H1 (cell line): ENCODE measurements around the gene SH2D7. TPM values are rescaled to one million over a fixed set of nuclear protein-coding genes. Genes with fewer than 3 reads are reported as not detected.

ENCODE experiments used
- CTCF ChIA-PET: fragments of 300-600 bp; sonication (Branson Sonifier 250); formaldehyde crosslinking; loops from one replicate; lab custom pipeline; 2021; ENCODE audit not compliant: partially characterized antibody; lab: Charles Lee
- POLR2A ChIA-PET: fragments of 300-600 bp; sonication (Branson Sonifier 250); formaldehyde crosslinking; loops from one replicate; lab custom pipeline; 2021; ENCODE audit warnings: inconsistent platforms; ENCODE audit not compliant: partially characterized antibody; lab: Charles Lee
- DNase-seq, 2 experiments: peaks; one replicate each; pipeline versions ENCODE4 v3.0.0 to v3.0.0-alpha.2; 2010 to 2022; ENCODE audit warnings: low spot score in 2 of 2, low read depth in 1 of 2, mixed read lengths in 1 of 2
- FAIRE-seq: peaks from 2 replicates; lab custom pipeline; 2011; peaks lifted over from hg19 to GRCh38; lab: Jason Lieb, UNC
- H2AFZ ChIP-seq: 2 replicates; pipeline ENCODE4 v1.8.1; 2012; ENCODE audit warnings: low read length, inconsistent platforms
- H2AK5ac ChIP-seq: 2 replicates; pipeline ENCODE4 v1.6.1; 2013; ENCODE audit warnings: low read depth, low read length
- H2BK120ac ChIP-seq: replicated peaks from 2 replicates; pipeline ENCODE3; 2013; ENCODE audit warnings: low read depth, low read length, inconsistent platforms
- H2BK12ac ChIP-seq: 2 replicates; pipeline ENCODE4 v1.6.1; 2013; ENCODE audit warnings: low read depth, low read length
- H2BK15ac ChIP-seq: 2 replicates; pipeline ENCODE4 v1.6.1; 2013; ENCODE audit warnings: low read length
- H2BK20ac ChIP-seq: 2 replicates; pipeline ENCODE4 v1.6.1; 2013; ENCODE audit warnings: low read length
- H2BK5ac ChIP-seq: 2 replicates; pipeline ENCODE4 v1.6.1; 2013; ENCODE audit warnings: low read depth, low read length
- H3K14ac ChIP-seq: 2 replicates; pipeline ENCODE4 v1.6.1; 2013; ENCODE audit warnings: inconsistent platforms; ENCODE audit not compliant: insufficient read length
- H3K18ac ChIP-seq: 2 replicates; pipeline ENCODE4 v1.6.1; 2013; ENCODE audit warnings: low read length; ENCODE audit errors: extremely low read depth
- H3K23ac ChIP-seq: 2 replicates; pipeline ENCODE4 v1.6.1; 2013; ENCODE audit warnings: inconsistent platforms; ENCODE audit not compliant: insufficient read length
- H3K23me2 ChIP-seq: 2 replicates; pipeline ENCODE4 v1.6.1; 2013; ENCODE audit warnings: low read depth, low read length
- H3K27ac ChIP-seq: 2 replicates; pipeline ENCODE4 v1.6.1; 2011; ENCODE audit warnings: low read depth, low read length, inconsistent platforms
- H3K27me3 ChIP-seq, 4 experiments: replicated peaks in 1 of 4; 1 replicate in 1 of 4; 2 replicates in 3 of 4; pipeline versions ENCODE4 v1.6.1 to v1.8.1; 2011 to 2013; ENCODE audit warnings: low read length in 3 of 4, mild to moderate bottlenecking in 3 of 4, inconsistent platforms in 2 of 4, mixed read lengths in 2 of 4, moderate library complexity in 1 of 4; ENCODE audit not compliant: control insufficient read depth in 3 of 4, insufficient read depth in 3 of 4; ENCODE audit errors: extremely low read depth in 1 of 4
- H3K36me3 ChIP-seq, 4 experiments: 2 replicates each; pipeline versions ENCODE4 v1.6.1 to v1.8.1; 2011 to 2013; ENCODE audit warnings: mild to moderate bottlenecking in 4 of 4, low read length in 3 of 4, moderate library complexity in 2 of 4, control low read depth in 1 of 4, inconsistent platforms in 1 of 4; ENCODE audit not compliant: insufficient read depth in 4 of 4, control insufficient read depth in 2 of 4
- H3K4ac ChIP-seq: replicated peaks from 2 replicates; pipeline ENCODE3; 2013; ENCODE audit warnings: low read length, low read depth, mixed read lengths, inconsistent platforms; ENCODE audit not compliant: insufficient read length
- H3K4me1 ChIP-seq, 4 experiments: replicated peaks in 1 of 4; 1 replicate in 1 of 4; 2 replicates in 3 of 4; pipeline versions ENCODE4 v1.6.1 to v1.8.1; 2011 to 2013; ENCODE audit warnings: low read length in 3 of 4, inconsistent platforms in 2 of 4, mixed read lengths in 1 of 4; ENCODE audit not compliant: insufficient read depth in 4 of 4, control insufficient read depth in 3 of 4
- H3K4me2 ChIP-seq, 2 experiments: 2 replicates each; pipeline versions ENCODE4 v1.6.1 to v1.8.1; 2011 to 2013; ENCODE audit warnings: low read depth in 2 of 2, low read length in 2 of 2, control low read depth in 1 of 2, inconsistent platforms in 1 of 2, mild to moderate bottlenecking in 1 of 2; ENCODE audit not compliant: insufficient read depth in 1 of 2
- H3K4me3 ChIP-seq, 4 experiments: fragments of 200-600, 300-600 bp in 1 of 4; sonication (generic), shearing (Covaris generic), sonication (Bioruptor Twin) in 1 of 4; 2 replicates each; pipeline versions ENCODE4 v1.5.1 to v1.8.1; 2011 to 2016; ENCODE audit warnings: low read length in 4 of 4, low read depth in 3 of 4, control low read depth in 2 of 4, inconsistent platforms in 2 of 4, mild to moderate bottlenecking in 2 of 4, mixed read lengths in 1 of 4, moderate library complexity in 1 of 4; ENCODE audit not compliant: insufficient read depth in 2 of 4; ENCODE audit errors: extremely low read depth in 1 of 4
- H3K56ac ChIP-seq: replicated peaks from 2 replicates; pipeline ENCODE3; 2013; ENCODE audit warnings: low read depth, mild to moderate bottlenecking, mixed read lengths, low read length, inconsistent platforms; ENCODE audit not compliant: insufficient read length
- H3K79me1 ChIP-seq: 2 replicates; pipeline ENCODE4 v1.6.1; 2013; ENCODE audit warnings: low read depth, low read length, control low read depth
- H3K79me2 ChIP-seq, 2 experiments: 2 replicates each; pipeline versions ENCODE4 v1.6.1 to v1.8.1; 2012 to 2013; ENCODE audit warnings: low read length in 2 of 2, mild to moderate bottlenecking in 2 of 2, inconsistent platforms in 1 of 2; ENCODE audit not compliant: insufficient read depth in 2 of 2, control insufficient read depth in 1 of 2
- H3K9ac ChIP-seq, 4 experiments: replicated peaks in 1 of 4; 1 replicate in 1 of 4; 2 replicates in 3 of 4; pipeline versions ENCODE4 v1.6.1 to v1.8.1; 2011 to 2013; ENCODE audit warnings: low read depth in 3 of 4, low read length in 3 of 4, control low read depth in 2 of 4, mild to moderate bottlenecking in 2 of 4, moderate library complexity in 2 of 4, inconsistent platforms in 1 of 4; ENCODE audit errors: extremely low read depth in 1 of 4
- H3K9me3 ChIP-seq, 2 experiments: 2 replicates each; pipeline versions ENCODE4 v1.6.1 to v1.8.1; 2012 to 2013; ENCODE audit warnings: mild to moderate bottlenecking in 2 of 2, moderate library complexity in 2 of 2, control low read depth in 1 of 2, inconsistent platforms in 1 of 2, low read depth in 1 of 2, low read length in 1 of 2, mixed read lengths in 1 of 2; ENCODE audit not compliant: insufficient read depth in 2 of 2
- H4K20me1 ChIP-seq, 2 experiments: replicated peaks in 1 of 2; 2 replicates each; pipeline versions ENCODE3 to v1.8.1; 2011 to 2013; ENCODE audit warnings: inconsistent platforms in 2 of 2, low read length in 2 of 2, mild to moderate bottlenecking in 1 of 2; ENCODE audit not compliant: insufficient read depth in 2 of 2, control insufficient read depth in 1 of 2
- H4K5ac ChIP-seq: 2 replicates; pipeline ENCODE4 v1.6.1; 2013; ENCODE audit warnings: low read length, low read depth, mixed read lengths, inconsistent platforms; ENCODE audit not compliant: insufficient read length
- H4K8ac ChIP-seq: 2 replicates; pipeline ENCODE4 v1.8.0; 2013; ENCODE audit warnings: mild to moderate bottlenecking, moderate library complexity, low read length, inconsistent platforms; ENCODE audit not compliant: insufficient read depth; ENCODE audit errors: extremely low read depth
- H4K91ac ChIP-seq: replicated peaks from 2 replicates; pipeline ENCODE3; 2013; ENCODE audit warnings: low read length, mixed read lengths, inconsistent platforms; ENCODE audit not compliant: insufficient read length
- ASH2L ChIP-seq: fragments of 200-600, 300-600 bp; sonication (generic); IDR thresholded peaks from one replicate; pipeline ENCODE4 v1.7.1; 2017; ENCODE audit warnings: low read length
- GTF2F1 ChIP-seq: IDR thresholded peaks from 2 replicates; pipeline ENCODE4 v1.6.1; 2012; ENCODE audit warnings: low read depth, low read length, improper control_type of control experiment, borderline replicate concordance
- HDAC2 ChIP-seq, 2 experiments: fragments of 300-600 bp in 1 of 2; sonication (generic) in 1 of 2; IDR thresholded peaks; 2 replicates each; pipeline ENCODE4 v1.6.1; 2011 to 2012; ENCODE audit warnings: low read depth in 2 of 2, low read length in 2 of 2, mild to moderate bottlenecking in 2 of 2, moderate library complexity in 2 of 2, borderline replicate concordance in 1 of 2, inconsistent platforms in 1 of 2
- SP1 ChIP-seq: IDR thresholded peaks from 2 replicates; pipeline ENCODE4 v1.6.1; 2011; ENCODE audit warnings: low read depth, low read length
- WGBS, 2 experiments: shearing (Covaris generic) in 1 of 2; methylation state at CpG; one replicate each; pipeline versions ENCODE4 v1.1.6 to v1.1.7; 2013 to 2015; ENCODE audit warnings: low lambda C conversion rate in 2 of 2, mixed read lengths in 2 of 2, inconsistent platforms in 1 of 2, low coverage in 1 of 2, missing lambda C conversion rate in 1 of 2; ENCODE audit not compliant: insufficient replicate concordance in 2 of 2, insufficient coverage in 1 of 2, insufficient read length in 1 of 2; ENCODE audit errors: extremely low coverage in 1 of 2, missing lambda C conversion rate in 1 of 2; 5-methylcytosine and 5-hydroxymethylcytosine counted together
- polyA plus RNA-seq, 7 experiments: library from polyadenylated mRNA; depleted of rRNA in 3 of 7; stranded (reverse) in 5 of 7; unstranded in 2 of 7; fragments of >200 nt in 5 of 7; fragments of 200-250 nt in 2 of 7; gene quantifications; 1 replicate in 5 of 7; 2 replicates in 1 of 7; 4 replicates in 1 of 7; pipeline versions ENCODE4 v1.2.1 to v1.2.3, GENCODE V29; 2011 to 2013; ENCODE audit warnings: missing spikeins in 2 of 7, mixed read lengths in 2 of 7
- total RNA-seq: library from RNA; stranded (reverse); fragmentation: NEBNext Ultra II Directional; extraction: Animal tissue kit (Norgen Biotek cat#: 25700); gene quantifications from 2 replicates; pipeline ENCODE4 v1.2.1, GENCODE V29; 2021

Gene SH2D7
- total and polyA plus RNA-seq, 2 of the 8 experiments (the other 6 are each of a cell fraction or from before 2014, with no cell fraction given): not detected

DNA sequence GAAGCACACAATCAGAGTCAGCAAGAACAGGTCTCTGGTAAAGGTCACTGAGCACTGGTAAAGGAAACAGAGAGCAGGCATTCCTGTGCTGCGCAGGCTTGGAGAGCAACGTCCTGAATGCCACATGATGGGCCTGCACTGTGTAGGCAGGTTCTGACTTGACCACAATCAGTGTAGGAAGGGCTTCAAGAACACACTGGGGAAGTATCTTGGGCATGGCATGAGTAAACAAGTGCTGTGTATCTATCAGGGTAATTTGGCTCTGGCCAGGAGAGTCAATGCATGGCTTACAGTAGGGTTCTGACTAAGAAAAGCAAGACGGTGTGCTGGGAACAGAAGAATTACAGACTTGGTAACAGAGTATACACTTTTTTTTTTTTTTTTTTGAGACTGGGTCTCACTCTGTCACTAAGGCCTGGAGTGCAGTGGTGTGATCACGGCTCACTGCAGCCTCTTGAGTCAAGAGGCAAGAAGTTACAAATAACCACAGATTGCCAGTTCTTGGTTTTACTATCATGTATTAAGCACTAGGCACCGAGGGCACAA is 45.5 kb upstream of the SH2D7 start:
- no peak for FAIRE-seq
- H3K79me1 ChIP-seq: 0 out of 2 replicates have a peak, but pooled peaks cover 2% of the 10 kb centered on the region
- no peak for TF ChIP-seq SP1
- TF ChIP-seq HDAC2 (IDR thresholded peaks at IDR 0.05; ENCODE audit: borderline replicate concordance in 1 of 2, low read depth in 2 of 2, low read length in 2 of 2): no peak
- TF ChIP-seq ASH2L: no peak
- TF ChIP-seq GTF2F1: no peak
- TF ChIP-seq, all 59 proteins: peak for 0
- no peak overlapping the region for H4K91ac ChIP-seq
- no peak overlapping the region for H2BK15ac ChIP-seq
- 74% methylated on average over 5 of the region's 5 CpGs; no CpG with 5 or more reads in 1 of the 2 experiments for WGBS, 2 experiments
- ChIA-PET POLR2A (no interaction called here), CTCF (interaction anchor here (0.9 to 2.3 kb wide), 4 partner anchors 12 to 313 kb away, joined by 3 to 6 read pairs (median 3); no protein-coding TSS in a partner anchor)
- H3K23me2 ChIP-seq: no peaks in the 10 kb centered on the region
- H2AK5ac ChIP-seq: no peak overlapping the region
- H2BK20ac ChIP-seq: no peak overlapping the region
- H3K9me3 ChIP-seq: no peaks in the 10 kb centered on the region
- H3K9ac ChIP-seq: no peak overlapping the region
- H3K27ac ChIP-seq: no peak overlapping the region
- no peaks in the 10 kb centered on the region for H3K79me2 ChIP-seq
- no peak overlapping the region for H3K4me2 ChIP-seq
- no peak overlapping the region for H3K18ac ChIP-seq
- no peak for DNase-seq
- H3K14ac ChIP-seq: no peak overlapping the region
- H3K4me1 ChIP-seq: peaks cover 0 to 5% (median 4%) of the 10 kb centered on the region in 4 experiments; a peak in 2 of 7 replicates
- H4K8ac ChIP-seq: no peak overlapping the region
- H2AFZ ChIP-seq: no peak overlapping the region
- no peak overlapping the region for H3K56ac ChIP-seq
- H3K27me3 ChIP-seq: no peaks in the 10 kb centered on the region
- H4K5ac ChIP-seq: no peak overlapping the region
- no peak overlapping the region for H3K23ac ChIP-seq
- no peak overlapping the region for H3K4ac ChIP-seq
- H3K36me3 ChIP-seq: peaks cover 0 to 5% (median 0%) of the 10 kb centered on the region in 4 experiments; a peak in 2 of 8 replicates
- peaks cover 0 to 2% of the 10 kb centered on the region in 2 experiments for H4K20me1 ChIP-seq
- H2BK12ac ChIP-seq: no peak overlapping the region
- no peak overlapping the region for H3K4me3 ChIP-seq
- no peak overlapping the region for H2BK5ac ChIP-seq
- no peak overlapping the region for H2BK120ac ChIP-seq
